GM13976 (cell line): Measurements from ENCODE around the gene GABPB1.
A peak's percentile ranks its signal among the peaks of the same experiment; 100 is the strongest.

ENCODE experiments used
- DNase-seq: peaks from one replicate; pipeline ENCODE4 v3.0.0; 2012; ENCODE audit warnings: low spot score
- in situ Hi-C: fragments of 300-500 bp; cut with MboI; formaldehyde crosslinking; loops from one replicate; pipeline ENCODE4 v1.12.0; 2022; ENCODE audit warnings: low sequenced_read_pairs, mixed read lengths, inconsistent platforms; ENCODE audit not compliant: unreplicated experiment
- TF ChIP-seq, protein P1 (sequence below): IDR thresholded peaks from 2 replicates; pipeline ENCODE4 v1.5.1; 2012; ENCODE audit warnings: borderline replicate concordance, mild to moderate bottlenecking; ENCODE audit not compliant: insufficient read depth; ENCODE audit errors: extremely low read depth, missing control alignments, control extremely low read depth

The GABPB1 gene

DNA sequence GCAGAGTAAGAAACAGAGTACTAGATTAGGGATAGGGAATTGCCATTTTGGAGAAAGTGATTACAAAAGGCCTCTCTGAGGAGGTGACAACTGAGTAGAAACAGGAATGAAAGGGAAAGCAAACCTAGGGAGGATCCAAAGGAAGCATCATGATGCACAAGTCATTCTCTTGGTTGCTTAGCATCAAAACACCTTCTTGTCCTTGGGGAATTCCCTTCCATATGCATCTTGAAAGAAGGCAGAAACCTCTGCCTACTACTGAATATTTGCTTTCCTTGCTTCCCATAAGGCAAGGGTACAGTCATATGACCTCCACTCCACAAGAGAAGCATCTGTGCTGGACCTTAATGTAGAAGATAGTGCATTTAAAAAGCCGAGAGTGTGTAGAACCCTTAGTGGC is 24.1 kb downstream of the GABPB1 start:
- DNase-seq, result peak; percentile 30
- TF ChIP-seq, protein P1, sequence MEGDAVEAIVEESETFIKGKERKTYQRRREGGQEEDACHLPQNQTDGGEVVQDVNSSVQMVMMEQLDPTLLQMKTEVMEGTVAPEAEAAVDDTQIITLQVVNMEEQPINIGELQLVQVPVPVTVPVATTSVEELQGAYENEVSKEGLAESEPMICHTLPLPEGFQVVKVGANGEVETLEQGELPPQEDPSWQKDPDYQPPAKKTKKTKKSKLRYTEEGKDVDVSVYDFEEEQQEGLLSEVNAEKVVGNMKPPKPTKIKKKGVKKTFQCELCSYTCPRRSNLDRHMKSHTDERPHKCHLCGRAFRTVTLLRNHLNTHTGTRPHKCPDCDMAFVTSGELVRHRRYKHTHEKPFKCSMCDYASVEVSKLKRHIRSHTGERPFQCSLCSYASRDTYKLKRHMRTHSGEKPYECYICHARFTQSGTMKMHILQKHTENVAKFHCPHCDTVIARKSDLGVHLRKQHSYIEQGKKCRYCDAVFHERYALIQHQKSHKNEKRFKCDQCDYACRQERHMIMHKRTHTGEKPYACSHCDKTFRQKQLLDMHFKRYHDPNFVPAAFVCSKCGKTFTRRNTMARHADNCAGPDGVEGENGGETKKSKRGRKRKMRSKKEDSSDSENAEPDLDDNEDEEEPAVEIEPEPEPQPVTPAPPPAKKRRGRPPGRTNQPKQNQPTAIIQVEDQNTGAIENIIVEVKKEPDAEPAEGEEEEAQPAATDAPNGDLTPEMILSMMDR, result no peak
- in situ Hi-C loops, result no loop called here

DNA sequence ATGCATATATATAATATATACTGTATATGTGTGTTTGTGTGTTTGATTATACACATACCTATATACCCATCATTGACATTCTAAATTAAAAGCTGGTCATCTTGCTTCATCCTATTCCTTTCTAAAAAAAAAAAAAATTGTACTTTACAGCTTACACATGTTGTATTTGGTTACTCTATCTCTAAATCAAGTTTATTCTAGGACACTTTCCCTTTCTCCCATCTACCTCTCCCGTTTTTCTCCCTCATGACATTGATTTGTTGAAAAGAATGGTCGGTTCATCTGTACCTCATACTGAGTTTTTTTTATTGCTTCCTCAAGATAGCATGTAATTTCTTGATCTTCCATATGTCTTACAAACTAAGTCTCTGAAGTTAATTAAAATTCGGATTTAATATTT is 26.9 kb downstream of the GABPB1 start:
- TF ChIP-seq, protein P1, result no peak
- in situ Hi-C loops, result no loop called here
- no peak for DNase-seq

DNA sequence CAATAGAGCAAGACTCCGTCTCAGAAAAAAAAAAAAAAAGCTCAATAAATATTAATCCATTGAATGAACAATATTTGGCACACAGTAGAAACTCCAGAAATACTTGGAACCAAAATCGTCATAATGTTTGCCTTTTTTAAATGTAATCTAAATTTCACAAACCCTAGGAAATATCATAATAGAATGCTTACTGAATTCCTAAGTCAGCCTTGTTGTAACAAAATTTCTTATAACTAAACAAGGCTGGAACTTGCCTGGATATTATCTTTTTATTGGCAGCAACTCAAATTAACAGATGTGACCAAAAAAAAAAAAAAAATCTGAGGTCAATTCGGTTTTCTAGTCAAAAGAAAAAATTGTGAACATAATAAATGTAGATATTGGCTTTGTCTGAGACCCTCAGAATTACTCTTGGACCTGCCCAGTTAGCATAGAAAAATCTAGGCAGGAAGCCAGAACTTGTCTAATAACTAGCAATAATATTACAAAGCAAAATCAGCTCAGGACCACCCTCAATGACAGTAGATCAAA is 33.3 kb downstream of the GABPB1 start:
- DNase-seq, result no peak
- in situ Hi-C loops, result no loop called here
- TF ChIP-seq, protein P1, result no peak

- in situ Hi-C loops, result no loop called here
- TF ChIP-seq, protein P1, result no peak
- no peak for DNase-seq
Measured at GRCh38 chr15:50320504-50320903, 34.5 kb downstream of the GABPB1 start.

GRCh38 chr15:50318697-50319096 is 36.3 kb downstream of the GABPB1 start:
- TF ChIP-seq, protein P1, result no peak
- no peak for DNase-seq
- in situ Hi-C loops, result no loop called here

- in situ Hi-C loops, result no loop called here
- peak; percentile 54 for DNase-seq
- TF ChIP-seq, protein P1, result peak; percentile 34
Measured at GRCh38 chr15:50315814-50316630, 39.0 kb downstream of the GABPB1 start.

GRCh38 chr15:50312636-50313035 is 42.4 kb downstream of the GABPB1 start:
- TF ChIP-seq, protein P1, result no peak

More at GRCh38 chr15:50312636-50313035, 42.4 kb downstream of the GABPB1 start:
- DNase-seq, result no peak
- in situ Hi-C loops, result no loop called here
